ENCODE results near the gene KCTD15.

The KCTD15 gene

GRCh38 chr19:33781415-33781935 lies 15.2 kb upstream of the KCTD15 start:
- TF ChIP-seq, protein P1, sequence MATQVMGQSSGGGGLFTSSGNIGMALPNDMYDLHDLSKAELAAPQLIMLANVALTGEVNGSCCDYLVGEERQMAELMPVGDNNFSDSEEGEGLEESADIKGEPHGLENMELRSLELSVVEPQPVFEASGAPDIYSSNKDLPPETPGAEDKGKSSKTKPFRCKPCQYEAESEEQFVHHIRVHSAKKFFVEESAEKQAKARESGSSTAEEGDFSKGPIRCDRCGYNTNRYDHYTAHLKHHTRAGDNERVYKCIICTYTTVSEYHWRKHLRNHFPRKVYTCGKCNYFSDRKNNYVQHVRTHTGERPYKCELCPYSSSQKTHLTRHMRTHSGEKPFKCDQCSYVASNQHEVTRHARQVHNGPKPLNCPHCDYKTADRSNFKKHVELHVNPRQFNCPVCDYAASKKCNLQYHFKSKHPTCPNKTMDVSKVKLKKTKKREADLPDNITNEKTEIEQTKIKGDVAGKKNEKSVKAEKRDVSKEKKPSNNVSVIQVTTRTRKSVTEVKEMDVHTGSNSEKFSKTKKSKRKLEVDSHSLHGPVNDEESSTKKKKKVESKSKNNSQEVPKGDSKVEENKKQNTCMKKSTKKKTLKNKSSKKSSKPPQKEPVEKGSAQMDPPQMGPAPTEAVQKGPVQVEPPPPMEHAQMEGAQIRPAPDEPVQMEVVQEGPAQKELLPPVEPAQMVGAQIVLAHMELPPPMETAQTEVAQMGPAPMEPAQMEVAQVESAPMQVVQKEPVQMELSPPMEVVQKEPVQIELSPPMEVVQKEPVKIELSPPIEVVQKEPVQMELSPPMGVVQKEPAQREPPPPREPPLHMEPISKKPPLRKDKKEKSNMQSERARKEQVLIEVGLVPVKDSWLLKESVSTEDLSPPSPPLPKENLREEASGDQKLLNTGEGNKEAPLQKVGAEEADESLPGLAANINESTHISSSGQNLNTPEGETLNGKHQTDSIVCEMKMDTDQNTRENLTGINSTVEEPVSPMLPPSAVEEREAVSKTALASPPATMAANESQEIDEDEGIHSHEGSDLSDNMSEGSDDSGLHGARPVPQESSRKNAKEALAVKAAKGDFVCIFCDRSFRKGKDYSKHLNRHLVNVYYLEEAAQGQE (IDR thresholded peaks at IDR 0.05; ENCODE audit: insufficient read depth in 1 of 2, low read depth in 2 of 2, low read length in 2 of 2) = no peak
- TF ChIP-seq POLR2AphosphoS5 (IDR thresholded peaks at IDR 0.05; ENCODE audit: low read depth, low read length) (no peak), FOXP2 (optimal IDR thresholded peaks at IDR 0.05; ENCODE audit: borderline replicate concordance, extremely low read depth, extremely low read length, insufficient read depth) (no peak), SIN3A (IDR thresholded peaks at IDR 0.05; ENCODE audit: borderline replicate concordance, insufficient read depth, low read length) (no peak), TAF1 (IDR thresholded peaks at IDR 0.05; ENCODE audit: borderline replicate concordance, insufficient read depth, low read length) (no peak)

DNA sequence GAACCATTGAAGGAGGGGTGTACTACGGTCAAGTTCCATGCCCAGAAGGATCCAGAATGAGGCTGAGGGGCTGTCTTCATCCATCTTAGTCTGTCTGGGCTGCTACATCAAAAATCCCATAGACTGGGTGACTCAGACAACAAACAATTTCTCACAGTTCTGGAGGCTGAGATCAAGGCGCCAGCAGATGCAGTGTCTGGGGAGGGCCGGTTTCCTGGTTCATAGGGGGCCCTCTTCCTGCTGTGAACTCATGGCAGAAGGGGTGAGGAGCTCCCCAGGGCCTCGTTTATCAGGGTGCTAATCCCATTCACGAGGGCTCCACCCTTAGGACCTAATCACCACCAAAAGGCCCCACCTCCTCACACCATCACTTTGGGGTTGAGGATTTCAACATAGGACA lies 14.7 kb upstream of the KCTD15 start:
- TF ChIP-seq, protein P1 (IDR thresholded peaks at IDR 0.05; ENCODE audit: insufficient read depth in 1 of 2, low read depth in 2 of 2, low read length in 2 of 2) = no peak
- TF ChIP-seq SIN3A (IDR thresholded peaks at IDR 0.05; ENCODE audit: borderline replicate concordance, insufficient read depth, low read length) (no peak), FOXP2 (optimal IDR thresholded peaks at IDR 0.05; ENCODE audit: borderline replicate concordance, extremely low read depth, extremely low read length, insufficient read depth) (no peak), TAF1 (IDR thresholded peaks at IDR 0.05; ENCODE audit: borderline replicate concordance, insufficient read depth, low read length) (no peak), POLR2AphosphoS5 (IDR thresholded peaks at IDR 0.05; ENCODE audit: low read depth, low read length) (no peak)

DNA sequence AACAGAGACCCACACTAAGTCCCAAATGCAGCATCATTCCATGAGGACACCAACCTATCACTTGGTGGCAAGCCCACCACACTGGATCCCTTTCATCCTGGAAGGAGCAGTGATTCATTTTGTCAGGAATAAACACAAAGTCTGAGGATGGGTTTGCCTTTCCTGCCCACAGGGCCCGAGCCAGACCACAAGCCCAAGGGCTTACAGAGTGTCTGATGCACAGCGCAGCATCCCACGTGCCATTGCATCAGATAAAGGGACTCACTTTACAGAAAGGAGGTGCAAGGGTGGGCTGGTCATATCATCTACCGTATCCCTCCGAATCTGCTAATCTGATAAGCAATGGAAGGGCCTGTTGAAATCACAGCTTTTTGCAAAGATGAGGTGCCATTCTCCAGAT lies 12.2 kb upstream of the KCTD15 start:
- no peak for TF ChIP-seq SIN3A (IDR thresholded peaks at IDR 0.05; ENCODE audit: borderline replicate concordance, insufficient read depth, low read length)
- no peak for TF ChIP-seq TAF1 (IDR thresholded peaks at IDR 0.05; ENCODE audit: borderline replicate concordance, insufficient read depth, low read length)
- no peak for TF ChIP-seq POLR2AphosphoS5 (IDR thresholded peaks at IDR 0.05; ENCODE audit: low read depth, low read length)
- TF ChIP-seq FOXP2 (optimal IDR thresholded peaks at IDR 0.05; ENCODE audit: borderline replicate concordance, extremely low read depth, extremely low read length, insufficient read depth) = no peak
- TF ChIP-seq, protein P1 (IDR thresholded peaks at IDR 0.05; ENCODE audit: insufficient read depth in 1 of 2, low read depth in 2 of 2, low read length in 2 of 2) = no peak

DNA sequence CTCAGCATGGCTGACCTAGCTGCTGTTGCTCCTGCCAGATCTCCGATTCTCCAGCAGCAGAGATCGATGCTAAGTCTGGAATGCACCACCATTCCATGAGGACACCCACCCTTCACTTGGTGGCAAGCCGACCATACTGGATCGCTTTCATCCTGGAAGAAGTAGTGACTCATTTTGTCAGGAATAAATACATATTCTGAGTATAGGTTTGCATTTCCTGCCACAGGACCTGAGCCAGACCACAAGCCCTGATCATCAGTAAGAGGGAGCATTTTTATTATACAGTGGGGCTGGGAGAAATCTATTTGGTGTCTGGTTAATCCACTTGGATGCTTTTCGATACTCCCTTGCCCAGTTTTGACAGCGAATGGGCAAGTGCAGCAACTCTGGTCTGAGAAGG lies 10.9 kb upstream of the KCTD15 start:
- TF ChIP-seq FOXP2 (optimal IDR thresholded peaks at IDR 0.05; ENCODE audit: borderline replicate concordance, extremely low read depth, extremely low read length, insufficient read depth) (no peak), TAF1 (IDR thresholded peaks at IDR 0.05; ENCODE audit: borderline replicate concordance, insufficient read depth, low read length) (no peak), POLR2AphosphoS5 (IDR thresholded peaks at IDR 0.05; ENCODE audit: low read depth, low read length) (no peak), SIN3A (IDR thresholded peaks at IDR 0.05; ENCODE audit: borderline replicate concordance, insufficient read depth, low read length) (no peak)
- TF ChIP-seq, protein P1 (IDR thresholded peaks at IDR 0.05; ENCODE audit: insufficient read depth in 1 of 2, low read depth in 2 of 2, low read length in 2 of 2) = no peak

GRCh38 chr19:33788676-33789075 lies 8.0 kb upstream of the KCTD15 start:
- TF ChIP-seq SIN3A (IDR thresholded peaks at IDR 0.05; ENCODE audit: borderline replicate concordance, insufficient read depth, low read length) = no peak

Data from PFSK-1 (cell line).